Body of pancreas (tissue), 4 donors: ENCODE data around the gene DNHD1.

Experiments
- POLR2A ChIP-seq, 3 donors: fragments of 450-650 bp; IDR thresholded peaks; one replicate each; pipeline ENCODE4 v1.6.1; 2016; ENCODE audit warnings: antibody characterized with exemption in 3 of 3, mild to moderate bottlenecking in 2 of 3
- TF ChIP-seq, protein P1 (sequence below), 7 experiments: fragments of 450-650 bp in 4 of 7; fragments of 200-600 bp in 3 of 7; sonication (generic) in 3 of 7; IDR thresholded peaks; one replicate each; pipeline ENCODE4 v1.5.1; 2016 to 2019; ENCODE audit warnings: antibody characterized with exemption in 7 of 7

DNA sequence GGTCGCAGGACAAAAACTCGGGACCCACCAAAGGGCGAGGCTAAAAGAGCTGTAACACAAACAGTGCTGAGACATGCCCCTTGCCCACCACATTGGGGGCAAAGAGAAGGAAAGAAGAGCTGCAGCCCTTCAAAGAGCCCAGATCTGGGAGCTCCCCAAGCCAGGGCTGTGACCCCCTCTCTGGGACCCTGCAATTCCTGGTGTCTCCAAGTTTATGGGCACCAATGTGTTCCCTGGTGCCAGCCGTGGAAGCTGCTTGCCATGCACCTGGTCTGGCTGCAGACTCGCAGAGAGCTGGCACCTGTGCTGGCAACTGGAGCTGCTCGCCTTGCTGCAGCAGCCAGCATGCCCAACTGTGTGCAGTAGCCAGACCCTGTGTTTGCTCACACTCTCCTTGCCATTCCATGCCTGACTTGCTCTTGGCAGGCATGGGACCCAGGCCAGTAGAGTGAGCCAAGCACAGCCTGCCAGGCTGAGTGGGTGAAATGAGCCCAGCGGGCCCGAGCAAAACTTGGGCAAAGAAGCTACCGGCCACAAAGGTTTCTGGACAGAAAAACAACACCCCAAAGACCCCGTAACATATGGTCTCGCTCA, 90.4 kb downstream of the DNHD1 start:
- no peak for TF ChIP-seq POLR2A (IDR thresholded peaks at IDR 0.05)
- TF ChIP-seq, protein P1, sequence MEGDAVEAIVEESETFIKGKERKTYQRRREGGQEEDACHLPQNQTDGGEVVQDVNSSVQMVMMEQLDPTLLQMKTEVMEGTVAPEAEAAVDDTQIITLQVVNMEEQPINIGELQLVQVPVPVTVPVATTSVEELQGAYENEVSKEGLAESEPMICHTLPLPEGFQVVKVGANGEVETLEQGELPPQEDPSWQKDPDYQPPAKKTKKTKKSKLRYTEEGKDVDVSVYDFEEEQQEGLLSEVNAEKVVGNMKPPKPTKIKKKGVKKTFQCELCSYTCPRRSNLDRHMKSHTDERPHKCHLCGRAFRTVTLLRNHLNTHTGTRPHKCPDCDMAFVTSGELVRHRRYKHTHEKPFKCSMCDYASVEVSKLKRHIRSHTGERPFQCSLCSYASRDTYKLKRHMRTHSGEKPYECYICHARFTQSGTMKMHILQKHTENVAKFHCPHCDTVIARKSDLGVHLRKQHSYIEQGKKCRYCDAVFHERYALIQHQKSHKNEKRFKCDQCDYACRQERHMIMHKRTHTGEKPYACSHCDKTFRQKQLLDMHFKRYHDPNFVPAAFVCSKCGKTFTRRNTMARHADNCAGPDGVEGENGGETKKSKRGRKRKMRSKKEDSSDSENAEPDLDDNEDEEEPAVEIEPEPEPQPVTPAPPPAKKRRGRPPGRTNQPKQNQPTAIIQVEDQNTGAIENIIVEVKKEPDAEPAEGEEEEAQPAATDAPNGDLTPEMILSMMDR (IDR thresholded peaks at IDR 0.05): no peak
